ENCODE results near the gene MGAM2.

Gene MGAM2

DNA sequence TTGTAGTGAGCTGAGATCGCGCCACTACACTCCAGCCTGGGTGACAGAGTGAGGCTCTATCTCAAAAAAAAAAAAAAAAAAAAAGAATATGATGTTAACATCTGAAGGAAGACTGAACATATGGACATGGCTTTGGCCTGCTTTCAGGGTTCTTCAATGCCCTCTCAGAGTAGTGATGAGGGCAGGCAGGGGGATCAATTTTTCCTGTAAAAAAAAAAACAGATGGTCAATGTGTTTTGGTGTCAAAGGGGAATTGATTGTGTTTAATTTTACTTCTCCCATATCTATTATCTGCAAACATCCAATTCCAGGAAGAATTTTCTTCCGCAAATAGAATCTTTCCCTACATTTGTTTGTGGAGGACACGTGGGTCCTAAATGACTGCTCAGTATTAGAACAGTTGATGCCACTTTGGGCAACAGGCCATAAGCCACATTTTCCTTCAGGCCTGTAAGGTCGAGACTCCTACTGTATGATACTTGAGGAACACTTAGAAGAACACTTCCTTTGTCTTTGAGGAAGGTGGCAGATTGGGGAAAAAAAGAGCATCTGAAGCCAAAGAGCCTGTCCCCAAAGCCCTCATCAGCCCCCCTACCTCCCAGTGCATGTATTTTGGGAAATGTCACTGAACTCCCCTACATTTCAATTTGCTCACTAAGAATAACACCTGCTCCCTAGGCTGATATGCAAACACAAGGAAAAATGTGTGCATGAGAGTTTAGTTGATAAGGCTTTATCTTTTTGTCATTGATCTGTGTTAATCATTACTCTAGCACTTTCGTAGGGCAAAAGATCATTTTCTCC lies 28.3 kb downstream of the MGAM2 start:
- Mint-ChIP-seq H3K4me3 (no peak overlapping the region), H3K27ac (no peak overlapping the region), H3K4me1 (no peaks in the 10 kb centered on the region), H3K27me3 (no peaks in the 10 kb centered on the region), H3K9me3 (no peaks in the 10 kb centered on the region)
- ATAC-seq (no peak), DNase-seq (no peak)

DNA sequence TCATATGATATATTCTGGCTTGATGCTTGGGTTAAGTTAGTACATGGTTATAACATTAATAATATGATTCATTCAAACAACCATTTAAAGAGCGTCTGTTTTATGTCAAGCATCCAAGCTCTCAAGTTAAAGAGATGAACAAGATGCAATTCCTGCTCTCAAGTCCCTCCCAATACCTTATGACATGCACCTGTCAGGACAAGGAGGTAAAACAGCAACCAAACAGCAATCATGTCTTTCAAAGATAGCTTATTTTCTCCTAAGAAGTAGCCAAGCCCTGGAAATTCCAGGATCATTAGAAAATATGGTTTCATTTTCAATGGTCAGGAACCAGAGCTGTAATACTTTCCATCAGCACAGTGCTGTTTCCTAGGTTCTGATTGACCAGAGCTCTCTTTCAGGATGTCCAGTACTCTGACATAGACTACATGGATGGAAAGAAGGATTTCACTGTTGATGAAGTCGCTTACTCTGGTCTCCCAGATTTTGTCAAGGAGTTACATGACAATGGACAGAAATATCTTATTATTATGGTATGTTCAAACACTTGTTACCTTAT lies 29.0 kb downstream of the MGAM2 start:
- ATAC-seq: no peak
- Mint-ChIP-seq H3K27ac (no peak overlapping the region), H3K27me3 (no peaks in the 10 kb centered on the region), H3K4me1 (no peaks in the 10 kb centered on the region), H3K9me3 (no peaks in the 10 kb centered on the region), H3K4me3 (no peak overlapping the region)
- DNase-seq: no peak

DNA sequence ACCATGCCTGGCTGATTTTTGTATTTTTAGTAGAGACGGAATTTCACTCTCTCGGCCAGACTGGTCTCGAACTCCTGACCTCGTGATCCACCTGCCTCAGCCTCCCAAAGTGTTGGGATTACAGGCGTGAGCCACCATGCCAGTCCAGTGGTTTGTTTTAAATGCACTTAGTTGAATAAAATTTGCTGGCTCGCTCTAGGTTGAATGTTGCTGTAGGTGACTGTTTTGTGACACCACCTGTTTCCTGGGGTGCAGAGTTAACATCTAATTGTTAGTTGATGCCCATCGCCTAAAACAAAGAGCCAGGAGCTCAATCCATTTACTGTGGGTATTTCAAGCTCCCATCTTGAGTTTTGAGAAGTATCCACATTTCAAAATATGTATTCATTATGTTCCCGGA lies 31.2 kb downstream of the MGAM2 start:
- Mint-ChIP-seq H3K27me3 (no peaks in the 10 kb centered on the region), H3K27ac (no peak overlapping the region), H3K9me3 (no peaks in the 10 kb centered on the region), H3K4me3 (no peak overlapping the region), H3K4me1 (no peaks in the 10 kb centered on the region)
- no peak for ATAC-seq
- no peak for DNase-seq

DNA sequence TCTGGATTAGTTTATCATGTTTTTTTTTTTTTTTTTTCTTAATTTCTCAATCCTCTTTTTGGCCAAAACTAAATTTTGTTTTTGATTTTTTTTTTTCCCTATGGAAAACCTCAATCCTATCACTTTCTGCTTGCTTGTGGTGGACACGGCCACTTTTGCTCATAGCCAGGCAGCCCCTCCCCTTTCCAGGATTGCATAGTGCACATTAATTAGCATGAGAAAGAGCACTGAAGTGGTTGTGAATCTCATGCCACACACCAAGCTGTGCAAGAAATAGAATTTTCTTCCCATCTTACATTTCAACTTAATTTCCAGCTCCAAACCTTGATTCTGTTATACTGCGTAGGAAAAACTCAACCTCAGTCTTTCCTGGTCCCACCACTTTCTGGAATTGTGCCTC lies 34.6 kb downstream of the MGAM2 start:
- no peak for DNase-seq
- no peaks in the 10 kb centered on the region for H3K27me3 Mint-ChIP-seq
- no peak for ATAC-seq
- H3K4me3 Mint-ChIP-seq: no peak overlapping the region
- H3K9me3 Mint-ChIP-seq: no peaks in the 10 kb centered on the region
- no peaks in the 10 kb centered on the region for H3K4me1 Mint-ChIP-seq
- H3K27ac Mint-ChIP-seq: peak overlapping the region in 1 of 2 donors; percentile 55

DNA sequence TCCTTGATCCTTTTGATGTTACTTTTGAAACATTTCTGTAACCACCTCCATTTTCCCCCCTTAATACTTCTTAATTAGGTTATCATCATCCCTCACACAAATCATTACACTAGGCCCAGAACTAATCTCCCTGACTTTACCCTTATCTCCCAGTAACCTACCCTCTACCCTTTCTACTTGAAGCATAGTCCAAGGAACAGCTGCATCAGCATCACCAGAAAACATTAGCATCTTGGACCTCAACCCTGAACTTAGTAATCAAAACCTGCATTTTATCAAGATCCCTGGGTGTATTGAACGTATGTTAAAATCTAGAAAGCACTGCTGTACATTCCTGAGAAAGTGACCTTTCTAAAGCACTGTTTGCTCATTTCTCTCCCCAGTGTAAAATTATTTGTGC lies 38.8 kb downstream of the MGAM2 start:
- Mint-ChIP-seq H3K4me1 (no peaks in the 10 kb centered on the region), H3K27ac (no peak overlapping the region), H3K9me3 (no peaks in the 10 kb centered on the region), H3K4me3 (no peak overlapping the region), H3K27me3 (no peaks in the 10 kb centered on the region)
- ATAC-seq: no peak
- DNase-seq: no peak

DNA sequence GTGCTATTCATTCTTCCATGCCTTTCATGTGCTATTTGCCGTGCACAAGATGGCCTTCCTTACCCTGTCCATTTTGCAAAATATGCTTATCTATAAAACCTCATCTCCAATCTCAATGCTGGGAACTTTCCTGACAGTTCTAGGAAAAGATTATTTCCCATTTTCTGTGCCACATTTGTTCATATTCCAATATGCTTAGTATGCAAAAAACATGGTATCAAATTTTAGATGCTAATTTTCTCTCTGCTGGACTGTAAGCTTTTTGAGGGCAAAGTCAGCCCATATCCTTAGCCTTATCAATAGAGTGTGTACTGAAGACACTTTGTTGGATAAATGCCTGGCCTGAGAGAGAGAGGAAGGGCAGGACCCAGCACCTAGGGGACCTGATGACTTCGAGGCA lies 39.4 kb downstream of the MGAM2 start:
- ATAC-seq: no peak
- Mint-ChIP-seq H3K4me3 (no peak overlapping the region), H3K27ac (no peak overlapping the region), H3K9me3 (no peaks in the 10 kb centered on the region), H3K27me3 (no peaks in the 10 kb centered on the region), H3K4me1 (no peaks in the 10 kb centered on the region)
- DNase-seq: no peak

DNA sequence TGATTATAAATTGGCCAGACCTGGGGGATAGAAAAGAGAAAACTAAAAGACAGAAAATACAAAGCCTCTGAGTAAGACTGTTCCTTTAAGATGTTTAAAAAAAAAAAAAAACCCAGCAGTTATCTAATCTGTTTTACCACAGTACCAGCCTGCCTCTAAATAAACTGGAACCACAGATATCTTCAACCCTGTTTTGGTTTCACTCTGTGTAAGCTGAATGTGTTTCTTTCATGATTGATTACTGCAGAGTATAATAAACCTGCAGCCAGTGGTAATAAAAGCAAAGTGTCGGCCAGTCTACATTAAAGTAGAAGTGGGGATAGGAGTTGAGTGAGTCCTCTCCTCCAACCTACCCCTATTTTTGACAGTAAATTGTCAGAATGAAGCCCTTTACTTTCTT lies 40.6 kb downstream of the MGAM2 start:
- ATAC-seq (no peak), DNase-seq (no peak)
- no peaks in the 10 kb centered on the region for H3K4me1 Mint-ChIP-seq
- H3K27ac Mint-ChIP-seq: no peak overlapping the region
- no peaks in the 10 kb centered on the region for H3K9me3 Mint-ChIP-seq
- H3K27me3 Mint-ChIP-seq: no peaks in the 10 kb centered on the region
- H3K4me3 Mint-ChIP-seq: no peak overlapping the region

DNA sequence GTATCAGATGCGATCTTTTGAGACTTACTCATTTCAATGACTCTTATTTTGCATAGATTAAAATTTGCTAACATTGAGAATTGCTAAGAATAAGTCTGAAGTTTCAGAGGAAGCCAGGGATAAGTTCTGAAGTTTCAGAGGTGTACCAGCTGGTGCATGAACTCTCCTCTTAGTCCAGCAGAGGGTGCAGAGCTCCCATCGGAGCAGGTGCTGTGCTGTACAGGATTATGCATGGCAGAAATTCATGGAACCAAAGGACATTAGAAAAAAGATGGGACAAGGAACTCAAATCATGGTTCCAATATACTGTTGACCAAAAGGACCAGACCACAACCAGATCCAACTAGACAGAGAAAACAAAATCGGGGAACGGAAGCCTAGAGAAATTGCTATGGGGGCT lies 41.9 kb downstream of the MGAM2 start:
- H3K9me3 Mint-ChIP-seq: no peaks in the 10 kb centered on the region
- H3K27me3 Mint-ChIP-seq: no peaks in the 10 kb centered on the region
- ATAC-seq (peak; percentile 46), DNase-seq (no peak)
- H3K4me3 Mint-ChIP-seq: no peak overlapping the region
- no peaks in the 10 kb centered on the region for H3K4me1 Mint-ChIP-seq
- no peak overlapping the region for H3K27ac Mint-ChIP-seq

DNA sequence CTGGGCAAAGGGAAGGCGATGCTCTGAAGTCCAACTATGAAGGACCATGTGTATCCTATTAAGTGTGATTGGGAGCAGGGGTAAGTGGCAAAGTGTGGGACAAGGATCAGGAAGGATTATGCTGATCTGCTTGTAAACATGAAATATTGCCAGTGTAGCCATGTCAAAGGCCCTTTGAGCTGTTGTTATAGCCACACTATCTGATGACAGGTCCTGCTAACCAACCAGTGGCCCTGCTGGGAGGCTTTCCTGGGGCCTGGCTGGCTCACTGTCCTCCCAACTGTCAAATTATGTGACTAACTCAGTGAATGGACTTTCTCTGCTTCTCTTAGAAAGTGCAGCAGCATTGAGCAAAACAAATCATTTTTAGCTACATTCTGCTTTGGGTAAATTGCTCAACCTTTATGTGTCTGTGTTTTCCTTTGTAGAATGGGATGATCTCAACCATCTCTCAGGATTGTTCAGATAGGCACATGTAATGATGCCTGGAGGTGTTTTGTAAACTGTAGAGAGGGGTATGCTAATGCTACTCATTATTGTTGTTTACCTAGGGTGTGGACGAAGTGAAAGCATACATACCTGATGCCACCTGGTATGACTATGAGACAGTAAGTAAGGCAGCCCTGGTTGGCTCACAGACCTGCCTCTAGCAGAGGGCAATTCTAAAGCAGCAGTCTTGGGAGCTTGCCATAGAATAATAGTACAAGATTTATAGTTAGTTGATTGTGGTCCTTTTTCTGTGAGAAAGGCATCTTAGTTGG lies 47.4 kb downstream of the MGAM2 start:
- no peak overlapping the region for H3K27ac Mint-ChIP-seq
- H3K4me1 Mint-ChIP-seq: no peaks in the 10 kb centered on the region
- no peaks in the 10 kb centered on the region for H3K9me3 Mint-ChIP-seq
- no peaks in the 10 kb centered on the region for H3K27me3 Mint-ChIP-seq
- DNase-seq (no peak), ATAC-seq (no peak)
- no peak overlapping the region for H3K4me3 Mint-ChIP-seq

DNA sequence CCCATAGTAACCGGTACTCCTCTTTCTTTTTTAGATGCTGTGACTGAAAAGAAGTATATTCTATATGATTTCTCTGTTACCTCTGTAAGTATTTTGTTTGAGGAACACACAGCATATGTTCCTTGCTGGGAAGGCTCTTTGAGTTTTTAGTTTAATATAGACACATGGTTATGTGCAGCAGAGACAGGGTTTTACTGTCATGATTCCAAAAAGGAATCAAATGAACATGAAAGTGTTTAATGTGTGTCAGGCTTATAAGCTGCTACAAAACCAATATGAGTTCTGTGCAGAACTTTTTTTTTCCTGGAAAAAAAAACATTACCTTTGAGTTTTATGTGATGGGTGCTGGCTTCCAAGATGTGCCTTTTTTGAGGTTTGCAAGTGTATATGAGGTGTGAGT lies 50.4 kb downstream of the MGAM2 start:
- Mint-ChIP-seq H3K27me3 (peaks cover 10% of the 10 kb centered on the region), H3K27ac (no peak overlapping the region), H3K4me1 (no peaks in the 10 kb centered on the region), H3K4me3 (no peak overlapping the region), H3K9me3 (no peaks in the 10 kb centered on the region)
- DNase-seq (no peak), ATAC-seq (no peak)

DNA sequence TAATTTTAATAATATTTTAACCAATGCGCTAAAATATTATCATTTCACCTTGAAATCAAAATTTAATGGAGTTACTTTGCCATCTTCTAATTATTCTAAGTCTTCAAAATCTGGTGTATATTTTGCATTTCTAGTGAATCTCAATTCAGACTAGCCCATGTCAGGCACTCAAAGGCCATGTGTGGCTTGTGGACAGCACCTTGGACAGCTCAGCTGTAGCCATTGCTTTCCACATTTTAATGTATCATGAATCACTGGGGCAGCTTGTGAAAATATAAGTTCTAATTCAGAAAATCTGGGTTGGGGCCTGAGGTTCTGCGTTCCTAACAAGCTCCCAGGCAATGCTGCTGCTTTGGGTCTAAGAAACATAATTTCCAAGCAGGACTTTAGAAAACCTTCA lies 57.2 kb downstream of the MGAM2 start:
- no peak overlapping the region for H3K27ac Mint-ChIP-seq
- H3K4me1 Mint-ChIP-seq: no peaks in the 10 kb centered on the region
- H3K4me3 Mint-ChIP-seq: no peak overlapping the region
- peaks cover 10% of the 10 kb centered on the region for H3K27me3 Mint-ChIP-seq
- no peak for ATAC-seq
- H3K9me3 Mint-ChIP-seq: no peaks in the 10 kb centered on the region
- DNase-seq: no peak

DNA sequence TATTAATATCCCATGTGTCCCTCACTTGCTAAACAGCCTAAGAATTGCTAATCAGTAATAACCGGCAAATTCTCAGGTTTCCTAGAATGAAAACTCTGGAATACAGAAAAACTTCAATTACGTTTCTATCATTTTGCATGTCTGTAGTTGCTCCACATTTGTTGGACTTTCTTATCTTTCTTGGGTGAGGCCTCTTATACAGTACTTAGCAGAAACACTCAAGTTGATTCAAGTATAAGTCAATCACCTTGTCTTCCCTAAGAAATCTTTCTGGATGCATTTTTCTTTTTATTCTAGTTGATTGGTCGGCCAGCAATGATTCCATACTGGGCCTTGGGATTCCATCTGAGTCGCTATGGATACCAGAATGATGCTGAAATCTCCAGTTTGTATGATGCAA lies 61.4 kb downstream of the MGAM2 start:
- no peak for ATAC-seq
- Mint-ChIP-seq H3K27ac (no peak overlapping the region), H3K9me3 (no peaks in the 10 kb centered on the region), H3K4me3 (no peak overlapping the region), H3K27me3 (no peaks in the 10 kb centered on the region), H3K4me1 (peaks cover 2% of the 10 kb centered on the region)
- DNase-seq: no peak

DNA sequence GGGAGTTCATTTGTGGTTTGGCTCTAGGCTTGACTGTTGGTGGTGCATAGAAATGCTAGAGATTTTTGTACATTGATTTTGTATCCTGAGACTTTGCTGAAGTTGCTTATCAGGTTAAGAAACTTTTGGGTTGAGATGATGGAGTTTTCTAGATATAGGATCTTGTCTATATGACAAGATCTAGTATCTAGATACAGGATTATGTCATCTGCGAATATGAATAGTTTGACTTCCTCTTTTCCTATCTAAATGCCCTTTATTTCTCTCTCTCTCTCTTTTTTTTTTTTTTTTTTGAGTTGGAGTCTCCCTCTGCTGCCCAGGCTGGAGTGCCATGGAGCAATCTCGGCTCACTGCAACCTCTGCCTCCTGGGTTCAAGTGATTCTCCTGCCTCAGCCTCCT lies 62.9 kb downstream of the MGAM2 start:
- ATAC-seq (no peak), DNase-seq (no peak)
- H3K4me1 Mint-ChIP-seq: peaks cover 6% of the 10 kb centered on the region
- no peaks in the 10 kb centered on the region for H3K9me3 Mint-ChIP-seq
- no peak overlapping the region for H3K4me3 Mint-ChIP-seq
- no peaks in the 10 kb centered on the region for H3K27me3 Mint-ChIP-seq
- H3K27ac Mint-ChIP-seq: no peak overlapping the region

DNA sequence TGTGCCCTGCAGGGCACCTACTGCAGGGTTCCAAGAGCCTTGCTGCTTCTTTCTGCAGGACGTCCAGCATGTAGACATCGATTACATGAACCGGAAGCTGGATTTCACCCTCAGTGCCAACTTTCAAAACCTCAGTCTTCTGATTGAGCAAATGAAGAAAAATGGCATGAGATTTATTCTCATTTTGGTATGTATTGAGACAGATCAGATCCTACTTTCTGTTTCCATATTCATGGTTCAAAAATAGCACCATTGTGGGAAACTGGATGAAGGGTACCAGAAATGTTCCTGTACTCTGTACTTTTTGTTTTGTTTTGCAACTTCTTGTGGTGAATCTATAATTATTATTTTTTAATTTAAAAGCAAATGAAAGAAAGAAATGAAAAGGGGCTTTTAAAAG lies 64.1 kb downstream of the MGAM2 start:
- DNase-seq (no peak), ATAC-seq (no peak)
- Mint-ChIP-seq H3K9me3 (no peaks in the 10 kb centered on the region), H3K4me3 (no peak overlapping the region), H3K27ac (no peak overlapping the region), H3K27me3 (no peaks in the 10 kb centered on the region), H3K4me1 (peaks cover 6% of the 10 kb centered on the region)

DNA sequence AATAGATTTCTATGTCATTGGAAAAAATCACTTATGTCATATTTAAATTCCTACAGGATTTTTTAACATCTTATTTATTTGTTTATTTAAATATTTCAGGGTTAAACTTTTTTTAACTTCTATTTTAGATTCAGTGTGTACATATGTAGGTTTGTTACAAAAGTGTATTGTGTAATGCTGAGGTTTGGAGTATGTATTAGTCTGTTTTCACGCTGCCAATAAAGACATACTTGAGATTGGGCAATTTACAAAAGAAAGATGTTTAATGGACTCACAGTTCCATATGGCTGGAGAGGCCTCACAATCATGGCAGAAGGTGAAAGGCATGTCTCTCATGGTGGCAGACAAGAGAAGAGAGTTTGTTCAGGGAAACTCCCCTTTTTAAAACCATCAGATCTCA lies 65.4 kb downstream of the MGAM2 start:
- H3K27me3 Mint-ChIP-seq: peaks cover 2% of the 10 kb centered on the region
- H3K4me1 Mint-ChIP-seq: peaks cover 6% of the 10 kb centered on the region
- ATAC-seq (no peak), DNase-seq (no peak)
- no peak overlapping the region for H3K4me3 Mint-ChIP-seq
- no peak overlapping the region for H3K27ac Mint-ChIP-seq
- no peaks in the 10 kb centered on the region for H3K9me3 Mint-ChIP-seq

DNA sequence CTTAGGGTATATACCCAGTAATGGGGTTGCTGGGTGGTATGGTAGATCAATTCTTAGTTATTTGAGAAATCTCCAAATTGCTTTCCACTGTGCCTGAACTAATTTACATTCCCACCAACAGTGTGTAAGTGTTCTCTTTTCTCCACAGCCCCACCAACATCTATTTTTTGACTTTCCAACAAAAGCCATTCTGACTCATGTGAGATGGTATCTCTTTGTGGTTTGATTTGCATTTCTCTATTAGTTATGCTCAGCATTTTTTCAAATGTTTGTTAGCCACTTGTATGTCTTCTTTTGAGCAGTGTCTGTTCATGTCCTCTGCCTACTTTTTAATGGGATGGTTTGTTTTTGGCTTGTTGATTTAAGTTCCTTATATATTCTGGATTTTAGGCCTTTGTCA lies 66.4 kb downstream of the MGAM2 start:
- Mint-ChIP-seq H3K4me3 (no peak overlapping the region), H3K27ac (no peak overlapping the region), H3K27me3 (peaks cover 7% of the 10 kb centered on the region), H3K9me3 (no peaks in the 10 kb centered on the region), H3K4me1 (peaks cover 6% of the 10 kb centered on the region)
- DNase-seq (no peak), ATAC-seq (no peak)

Data from stimulated activated naive CD8-positive, alpha-beta T cell treated with anti-CD3 and anti-CD28 coated beads, Interleukin-15, amount 100 ng/mL, for 72 hours (primary cell).